T-helper 1 cell (primary cell): Measurements from ENCODE around the gene NEIL3.

Experiments used
- DNase-seq, 5 donors: peaks; one replicate each; pipeline ENCODE4 v3.0.0-alpha.2; 2012 to 2020

The NEIL3 gene

GRCh38 chr4:177371461-177371860 lies 61.8 kb downstream of the NEIL3 start:
- no peak for DNase-seq

DNA sequence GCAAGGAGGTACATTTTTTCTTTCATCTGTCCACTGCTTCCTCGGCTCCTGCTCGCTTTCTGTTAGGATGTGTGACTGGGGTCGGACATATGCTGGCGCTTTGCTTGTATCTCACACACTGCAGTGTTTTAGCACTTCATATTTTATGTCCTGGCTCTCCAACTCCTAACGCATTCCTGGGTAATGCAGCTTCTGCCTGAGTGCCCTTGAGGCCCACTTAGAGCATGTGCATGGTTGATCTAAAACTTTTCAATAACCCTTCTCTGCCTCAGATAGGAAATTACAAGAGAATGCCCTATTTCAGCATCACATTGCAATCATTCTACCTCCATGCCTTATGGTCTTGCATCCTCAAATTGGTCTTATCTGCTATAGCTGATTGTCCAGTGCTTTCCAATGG lies 65.3 kb downstream of the NEIL3 start:
- no peak for DNase-seq

DNA sequence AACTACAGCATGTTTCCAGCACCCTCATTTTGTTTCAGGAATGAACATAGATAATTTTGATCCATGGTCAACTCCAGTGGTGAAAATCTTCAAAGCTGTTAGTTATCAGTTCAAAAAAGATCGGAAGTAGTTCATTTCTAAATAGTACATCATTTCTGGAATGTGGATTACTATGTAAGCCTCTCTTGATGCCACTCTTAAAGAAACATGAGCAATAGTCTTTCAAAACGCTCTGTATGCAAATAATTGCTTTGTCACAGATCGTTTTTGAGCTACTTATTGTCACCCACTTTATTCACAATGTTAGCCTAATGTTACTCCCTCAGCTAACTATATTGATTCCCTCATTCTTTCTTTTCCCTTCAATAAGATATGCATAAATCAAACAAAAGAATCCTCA lies 65.7 kb downstream of the NEIL3 start:
- no peak for DNase-seq

- DNase-seq: no peak
Observed at GRCh38 chr4:177376024-177376423, 66.3 kb downstream of the NEIL3 start.

DNA sequence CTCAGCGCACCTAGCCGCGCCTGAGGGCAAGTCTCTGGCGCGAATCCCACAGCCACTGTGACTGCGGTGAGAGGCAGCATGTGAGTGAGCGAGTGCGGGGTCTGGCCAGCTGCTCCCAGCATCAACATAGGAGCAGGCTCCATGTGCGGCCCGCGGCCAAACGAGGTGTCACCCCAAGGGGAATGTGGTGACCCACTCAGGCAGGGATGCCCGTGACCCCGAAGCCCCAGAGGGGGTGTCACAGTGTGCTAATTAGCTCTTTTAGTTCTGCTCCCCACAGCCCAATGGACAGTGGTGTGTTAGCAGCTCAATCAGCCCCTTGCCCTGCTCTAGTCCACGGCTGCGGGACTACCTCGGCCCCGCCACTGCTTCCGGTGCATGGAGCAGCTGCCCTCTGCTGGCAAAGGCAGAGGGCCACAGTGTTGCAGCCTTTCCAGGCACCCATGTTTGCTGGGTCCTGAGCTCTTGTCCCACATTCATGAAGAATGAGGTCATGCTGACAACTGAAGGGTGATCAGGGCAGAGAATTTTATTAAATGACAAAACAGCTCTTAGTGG lies 71.1 kb downstream of the NEIL3 start:
- DNase-seq: peak in 1 of 5 donors; percentile 22

DNA sequence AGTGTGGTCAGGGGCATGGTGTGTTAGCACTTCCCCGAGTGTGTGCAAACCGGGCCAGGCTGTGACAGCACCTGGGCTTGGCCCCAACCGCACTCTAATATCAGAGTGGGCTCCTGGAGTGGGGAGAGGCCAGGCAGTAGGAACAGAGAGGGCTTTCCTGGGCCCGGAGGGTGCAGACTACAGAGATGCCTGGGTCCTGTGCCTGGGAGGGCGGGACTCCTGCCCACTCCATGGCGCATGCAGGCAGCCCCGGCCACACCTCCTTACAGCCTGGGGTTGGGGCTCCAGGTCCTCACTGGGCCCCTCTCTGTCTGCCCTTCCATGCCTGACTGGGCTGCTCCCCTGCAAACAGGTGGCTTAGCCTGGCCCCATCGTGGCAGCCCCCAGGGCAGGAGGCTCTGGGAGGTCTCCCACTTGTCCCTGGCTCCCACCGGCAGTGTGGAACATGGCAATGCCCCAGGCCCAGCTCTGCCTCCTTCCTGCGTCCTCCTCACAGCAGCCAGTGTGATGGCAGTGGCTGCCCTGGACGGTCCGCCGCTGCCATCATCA lies 72.2 kb downstream of the NEIL3 start:
- no peak for DNase-seq

- DNase-seq: no peak
Observed at GRCh38 chr4:177384856-177385397, 75.3 kb downstream of the NEIL3 start.

DNA sequence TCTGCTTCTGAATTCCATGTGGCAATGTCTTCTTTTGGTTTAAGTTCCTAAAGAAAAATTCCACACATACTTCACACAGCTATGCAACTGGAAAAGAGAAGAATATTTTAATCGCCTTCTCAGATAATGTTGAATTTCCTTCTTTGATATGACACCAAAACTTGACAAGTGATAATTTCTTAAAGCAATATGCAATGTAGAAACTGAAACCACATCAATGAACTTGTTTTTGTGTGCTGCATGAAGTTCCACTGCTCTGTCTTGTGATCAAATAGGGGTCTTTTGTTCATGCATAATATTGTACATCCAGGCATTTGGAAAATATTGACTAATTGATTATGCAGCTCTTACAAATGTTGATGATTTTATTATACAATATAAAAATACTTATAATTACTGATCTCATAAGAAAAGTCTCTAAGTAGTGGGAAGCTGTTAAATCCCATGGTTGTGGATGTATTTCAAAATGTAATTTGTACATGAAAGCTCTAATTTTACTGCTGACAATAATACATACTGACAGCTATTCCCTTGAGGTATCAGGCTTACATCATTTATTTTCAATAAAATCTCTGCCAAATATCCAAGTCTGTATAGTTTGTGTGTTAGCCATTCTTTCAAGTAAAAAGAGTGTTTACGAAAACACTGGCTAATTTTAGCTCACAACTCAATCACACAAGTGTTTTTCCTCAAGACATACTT lies 76.1 kb downstream of the NEIL3 start:
- DNase-seq: no peak

DNA sequence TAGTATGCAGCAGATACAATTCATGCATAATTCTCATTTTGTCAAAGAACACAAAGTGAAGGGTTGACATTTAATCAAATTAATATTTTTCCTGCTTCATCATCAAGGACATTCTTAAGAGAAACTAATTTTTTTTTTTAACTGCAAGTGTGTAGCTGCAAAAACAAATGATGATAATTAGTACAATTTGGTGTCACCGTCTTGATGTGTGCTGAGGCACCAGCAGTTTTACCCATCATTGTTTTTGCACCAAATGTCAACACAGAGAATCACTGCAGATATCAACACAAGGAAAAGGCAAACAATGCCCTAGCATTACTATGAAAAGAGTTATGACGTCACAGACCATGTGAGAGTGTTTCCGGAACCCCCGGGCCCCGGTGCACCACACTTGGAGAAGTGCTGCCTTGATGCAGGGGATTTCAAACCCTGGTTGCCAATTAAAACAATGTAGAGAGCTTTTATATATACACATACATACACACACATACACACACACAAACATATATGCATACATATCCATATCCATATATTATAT lies 76.7 kb downstream of the NEIL3 start:
- DNase-seq: no peak

DNA sequence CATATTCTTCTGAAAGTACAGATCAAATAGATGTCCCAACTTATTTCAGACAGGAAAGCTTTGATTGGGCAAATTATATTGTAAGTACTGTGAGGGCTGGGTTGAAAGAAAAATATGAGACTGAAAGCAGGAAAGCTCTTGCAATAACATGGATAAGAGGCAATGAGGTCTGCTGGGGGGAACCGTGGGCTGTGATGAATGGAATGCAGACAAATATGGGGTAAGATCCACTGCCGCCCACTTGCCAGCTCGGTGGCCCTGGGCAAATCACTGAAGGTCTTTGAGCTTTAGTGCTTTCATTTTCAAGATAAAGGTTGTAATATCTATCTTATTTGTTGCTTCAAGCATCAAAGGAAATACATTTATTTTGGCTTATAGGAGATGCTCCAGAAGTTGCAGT lies 81.6 kb downstream of the NEIL3 start:
- no peak for DNase-seq

DNA sequence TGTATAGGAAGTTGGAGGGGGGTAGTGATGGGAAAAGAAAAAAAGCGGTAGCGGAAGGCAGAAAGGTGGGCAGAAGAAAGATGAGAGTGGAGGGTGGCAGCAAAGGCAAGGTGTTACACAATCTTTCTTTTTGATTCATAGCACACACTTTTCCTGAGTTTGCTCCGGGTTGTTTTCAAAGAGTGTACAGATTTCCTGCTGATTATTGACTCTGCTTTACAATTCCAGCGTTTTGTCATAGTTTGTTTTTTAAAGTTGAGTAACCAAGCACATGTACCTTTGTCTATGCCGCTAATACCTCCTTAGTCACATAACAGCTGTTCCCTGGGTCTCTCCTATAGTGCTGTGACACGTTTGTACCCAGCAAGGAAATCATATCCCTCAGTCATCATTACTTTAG lies 82.3 kb downstream of the NEIL3 start:
- no peak for DNase-seq

DNA sequence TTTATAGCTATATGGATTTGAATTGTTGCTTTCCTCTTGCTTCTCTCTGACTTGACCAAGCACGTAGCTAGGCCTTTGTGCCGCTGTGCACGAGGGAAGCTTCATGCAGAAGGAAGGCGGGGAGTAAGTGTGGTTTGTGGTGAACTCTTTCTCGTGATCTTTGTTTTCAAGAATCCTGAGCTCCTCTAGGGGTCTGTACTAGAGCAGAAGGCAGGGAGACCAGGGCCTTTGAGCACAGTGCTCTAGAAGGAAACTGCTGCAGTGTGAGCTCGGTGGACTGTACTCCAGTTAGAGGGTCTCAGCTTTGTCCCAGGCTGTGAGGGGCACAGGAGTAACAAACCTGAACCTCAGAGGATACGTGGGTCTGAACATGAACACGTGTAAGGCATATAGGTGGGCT lies 83.6 kb downstream of the NEIL3 start:
- DNase-seq: peak in 1 of 5 donors; percentile 53

DNA sequence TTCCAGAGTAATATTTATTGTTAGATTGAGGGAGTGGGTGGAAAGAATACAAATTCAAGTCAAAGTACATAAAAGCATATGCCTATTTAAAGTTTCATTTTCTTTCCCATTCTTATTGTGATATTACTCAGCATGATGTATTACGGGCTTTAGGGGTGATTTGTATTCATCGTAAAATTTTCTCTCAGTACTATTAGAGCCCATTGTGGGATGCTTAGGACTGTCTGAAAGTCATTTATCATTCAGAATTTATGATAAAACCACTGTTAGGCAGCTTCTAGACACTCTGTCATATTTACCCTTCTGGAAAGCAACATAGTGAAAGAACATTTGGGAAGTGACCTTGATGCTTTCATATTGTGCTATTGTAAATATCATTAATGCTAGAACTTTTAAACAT lies 86.7 kb downstream of the NEIL3 start:
- DNase-seq: peak in 1 of 5 donors; percentile 9

GRCh38 chr4:177400030-177400429 lies 90.4 kb downstream of the NEIL3 start:
- peak in 1 of 5 donors; percentile 49 for DNase-seq

GRCh38 chr4:177401658-177402273 lies 92.1 kb downstream of the NEIL3 start:
- peak in 1 of 5 donors; percentile 62 for DNase-seq

DNA sequence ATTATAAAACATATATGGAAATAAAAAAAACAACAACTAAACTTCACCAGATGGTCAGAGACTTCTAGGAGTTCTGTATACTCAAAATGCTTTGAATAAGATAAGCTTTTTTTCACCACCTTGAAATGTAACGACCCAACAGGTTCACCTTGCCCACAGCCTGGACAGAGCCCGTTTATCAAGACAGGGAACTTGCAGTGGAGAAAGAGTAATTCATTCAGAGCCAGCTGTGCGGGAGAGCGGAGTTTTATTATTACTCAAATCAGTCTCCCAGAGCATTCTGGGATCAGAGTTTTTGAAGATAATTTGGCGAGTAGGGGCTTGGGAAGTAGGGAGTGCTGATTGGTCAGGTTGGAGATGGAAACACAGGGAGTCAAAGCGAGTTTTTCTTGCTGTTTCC lies 94.1 kb downstream of the NEIL3 start:
- no peak for DNase-seq

GRCh38 chr4:177404342-177404741 lies 94.7 kb downstream of the NEIL3 start:
- no peak for DNase-seq

- no peak for DNase-seq
Observed at GRCh38 chr4:177404986-177405385, 95.3 kb downstream of the NEIL3 start.

DNA sequence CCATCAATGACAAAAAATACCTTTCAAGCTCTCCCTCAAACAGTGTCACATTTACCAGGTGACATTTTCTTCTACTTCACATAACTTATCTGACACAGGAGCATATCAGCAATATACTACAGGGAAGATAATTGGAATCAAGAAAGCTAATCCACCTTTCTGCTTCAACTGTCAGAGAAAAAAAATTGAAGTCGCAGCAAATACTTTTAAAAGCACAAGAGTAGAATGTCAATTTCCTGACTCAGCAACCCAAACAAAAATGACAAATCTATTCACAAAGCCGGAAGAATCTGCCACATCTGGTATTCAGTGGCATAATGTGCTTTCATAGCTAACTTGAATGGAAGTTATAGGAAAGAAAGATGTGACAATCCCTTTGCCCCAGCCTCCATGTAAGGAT lies 95.8 kb downstream of the NEIL3 start:
- no peak for DNase-seq

GRCh38 chr4:177408023-177408422 lies 98.3 kb downstream of the NEIL3 start:
- no peak for DNase-seq

- DNase-seq: no peak
Observed at GRCh38 chr4:177410566-177410965, 100.9 kb downstream of the NEIL3 start.

DNA sequence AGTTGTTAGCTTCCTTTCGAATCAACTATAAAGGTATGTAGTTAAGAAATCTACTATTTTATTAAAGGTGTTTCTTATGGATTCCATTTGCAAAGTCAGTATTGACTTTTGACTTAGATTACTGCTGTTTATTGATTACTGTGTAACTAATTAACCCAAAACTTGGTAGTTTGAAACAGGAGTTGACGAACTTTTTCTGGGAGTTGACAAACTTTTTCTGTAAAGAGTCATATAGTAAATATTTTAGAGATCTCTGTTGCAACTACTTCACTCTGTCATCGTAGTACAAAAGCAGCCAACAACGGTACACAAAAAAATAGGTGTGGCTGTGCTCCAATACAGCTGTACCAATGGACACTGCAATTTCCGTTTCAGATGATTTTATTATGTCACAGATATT lies 102.3 kb downstream of the NEIL3 start:
- no peak for DNase-seq
